Stimulated activated CD4-positive, alpha-beta T cell treated with anti-CD3 and anti-CD28 coated beads, Interleukin-15, amount 100 ng/mL, for 48 hours (primary cell): ENCODE data around the gene MANEA.
A peak's percentile ranks its signal among the peaks of the same experiment; 100 is the strongest.
"Not testable (repeated sequence)": the region's sequence is repeated elsewhere in the genome, so short reads cannot be mapped to it uniquely, and the experiment has no call there.

Experiments
- DNase-seq, 2 donors: peaks; one replicate each; pipeline ENCODE4 v3.0.0-alpha.2; 2020; ENCODE audit warnings: low read depth in 2 of 2

Gene MANEA, protein sequence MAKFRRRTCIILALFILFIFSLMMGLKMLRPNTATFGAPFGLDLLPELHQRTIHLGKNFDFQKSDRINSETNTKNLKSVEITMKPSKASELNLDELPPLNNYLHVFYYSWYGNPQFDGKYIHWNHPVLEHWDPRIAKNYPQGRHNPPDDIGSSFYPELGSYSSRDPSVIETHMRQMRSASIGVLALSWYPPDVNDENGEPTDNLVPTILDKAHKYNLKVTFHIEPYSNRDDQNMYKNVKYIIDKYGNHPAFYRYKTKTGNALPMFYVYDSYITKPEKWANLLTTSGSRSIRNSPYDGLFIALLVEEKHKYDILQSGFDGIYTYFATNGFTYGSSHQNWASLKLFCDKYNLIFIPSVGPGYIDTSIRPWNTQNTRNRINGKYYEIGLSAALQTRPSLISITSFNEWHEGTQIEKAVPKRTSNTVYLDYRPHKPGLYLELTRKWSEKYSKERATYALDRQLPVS

DNA sequence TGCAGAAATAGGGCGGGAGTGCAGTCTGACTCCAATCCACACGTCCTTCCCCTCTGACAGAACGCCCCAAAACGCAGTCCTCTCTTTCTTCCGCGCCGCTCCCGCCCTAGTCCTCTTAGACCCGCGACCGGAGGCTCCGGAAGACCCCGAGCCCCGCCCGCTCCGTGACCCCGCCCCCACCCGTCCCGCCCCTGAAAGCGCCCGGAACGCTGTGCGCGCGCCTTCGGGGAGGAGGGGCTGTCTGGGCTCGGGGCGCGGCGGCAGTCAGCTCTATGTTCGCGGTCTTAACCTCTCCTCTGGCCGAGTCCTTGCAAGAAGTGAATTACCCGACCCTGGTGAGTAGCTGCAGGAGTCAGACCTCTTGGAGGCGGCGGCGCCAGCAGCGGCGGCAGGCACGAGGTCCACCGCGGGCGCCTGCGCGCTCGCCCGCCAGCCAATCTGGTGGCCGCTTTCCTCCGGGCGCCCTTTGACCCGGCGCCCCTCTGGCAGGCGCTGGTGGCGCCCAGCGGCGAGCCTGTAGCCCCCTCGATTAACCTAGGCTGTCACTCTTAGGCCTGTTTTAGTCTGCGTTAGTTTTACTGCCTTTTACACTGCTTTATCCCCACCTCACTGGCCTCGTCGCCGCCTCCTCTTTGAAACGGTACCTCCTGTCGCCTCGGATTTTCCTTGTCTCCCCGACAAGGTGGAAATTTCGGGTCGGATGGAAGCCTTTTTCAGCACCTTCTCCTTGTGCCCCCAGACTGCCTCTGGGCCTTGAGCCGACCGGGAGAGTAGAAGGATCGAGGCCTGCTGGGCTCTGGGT, at the start of gene MANEA:
MANEA (plus strand) TSS at position 232 of the 802 bp plus-strand sequence. CDS start 8,905 bp downstream, outside the sequence.
- DNase-seq: peak; percentile 62 to 71

DNA sequence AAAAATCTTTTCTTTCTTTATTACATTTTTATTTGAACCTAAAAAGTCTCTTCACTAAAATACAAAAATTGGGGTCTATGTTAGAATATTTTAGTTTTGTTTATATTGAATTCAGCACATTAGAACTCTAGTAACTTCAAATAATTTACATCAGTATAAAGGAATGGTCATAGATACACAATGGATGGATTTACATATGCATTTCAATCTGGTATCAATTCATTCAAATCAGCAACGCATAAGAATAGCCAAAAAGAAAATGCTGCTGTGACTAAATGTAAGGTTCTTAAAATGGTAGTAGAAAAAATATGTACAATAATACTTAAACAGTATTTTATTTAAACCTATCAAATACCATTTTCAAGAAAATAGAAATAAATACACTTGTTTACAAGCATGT, 47.6 kb upstream of the MANEA start:
- DNase-seq: no peak

DNA sequence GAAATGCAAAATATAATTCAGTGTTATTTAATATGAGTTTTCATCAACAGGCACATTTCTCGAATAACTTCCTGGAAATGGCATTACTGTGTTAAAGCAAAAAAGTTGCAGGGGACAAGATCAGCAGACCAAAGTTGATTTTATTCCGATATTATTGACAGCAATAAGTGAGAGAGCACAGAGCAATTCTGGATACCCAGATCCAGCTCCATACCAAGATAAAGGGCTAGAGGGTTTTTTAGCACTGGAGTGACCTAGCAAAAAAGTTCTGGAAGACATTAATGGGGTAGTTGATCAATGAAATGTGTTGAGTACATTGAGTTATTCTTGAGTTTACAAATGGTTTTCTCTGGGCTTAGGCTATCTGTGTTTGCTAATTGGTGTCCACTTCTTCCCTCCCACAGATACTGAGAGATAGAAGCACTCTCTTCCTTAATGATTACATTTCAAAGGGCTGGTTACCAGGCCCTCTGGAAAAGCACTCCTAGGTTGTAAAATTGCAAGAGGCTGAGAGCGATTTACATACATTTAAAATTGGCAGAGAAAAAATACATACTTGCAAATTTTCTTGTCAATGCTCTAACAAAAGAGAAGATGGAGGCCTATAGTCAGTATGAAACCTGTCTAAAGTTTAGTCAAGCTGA, 47.0 kb upstream of the MANEA start:
- no peak for DNase-seq

DNA sequence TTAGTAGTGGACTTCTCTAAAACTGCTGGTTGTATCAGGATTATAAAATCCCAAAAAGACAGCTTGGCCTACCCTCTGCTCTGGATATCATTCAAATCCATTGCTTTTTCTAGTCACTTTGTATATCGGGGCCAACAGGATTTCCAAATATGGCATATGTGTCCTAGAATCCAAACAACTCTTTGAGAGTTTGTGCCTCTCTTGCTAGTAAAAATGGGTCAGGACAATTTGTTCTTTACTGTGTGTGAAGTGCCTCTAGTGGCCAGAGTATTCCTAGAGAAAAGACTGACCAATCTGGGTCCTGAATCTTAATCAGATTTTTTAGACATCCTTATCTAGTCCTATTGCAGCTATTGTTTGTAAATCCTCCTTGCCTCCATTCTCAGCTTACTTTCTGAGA, 33.5 kb upstream of the MANEA start:
- DNase-seq: no peak

DNA sequence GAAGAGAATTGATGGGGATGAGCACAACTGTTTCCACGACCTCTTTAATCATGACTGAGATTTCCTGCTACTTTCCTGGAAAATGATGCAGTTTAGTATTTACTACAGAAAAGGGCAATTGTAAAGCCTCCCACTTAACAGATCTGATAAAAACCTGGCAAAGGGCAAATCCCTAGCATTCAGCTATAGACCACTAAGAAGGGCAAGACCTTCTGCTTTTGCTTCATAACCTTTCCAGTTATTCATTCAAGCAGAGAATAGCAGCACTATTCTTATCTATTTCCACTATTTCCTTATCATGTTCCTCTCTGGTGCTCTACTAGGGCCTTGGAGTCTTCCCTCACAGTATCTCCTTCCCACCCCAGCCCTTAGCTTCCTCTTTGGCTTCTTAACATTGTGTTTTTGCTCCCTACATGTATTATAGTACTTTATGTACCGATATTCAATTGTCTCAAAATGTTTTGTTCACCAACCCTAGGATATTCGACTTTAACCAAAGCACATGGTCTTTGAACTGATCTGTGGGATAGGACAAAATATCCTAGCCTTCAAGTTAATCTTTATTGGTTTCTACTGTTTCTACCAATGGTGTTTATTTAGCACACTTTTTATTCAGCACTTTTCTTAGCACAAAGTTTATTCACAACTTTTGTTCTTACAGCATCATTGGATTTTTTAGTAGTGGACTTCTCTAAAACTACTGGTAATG, 32.7 kb upstream of the MANEA start:
- no peak for DNase-seq

DNA sequence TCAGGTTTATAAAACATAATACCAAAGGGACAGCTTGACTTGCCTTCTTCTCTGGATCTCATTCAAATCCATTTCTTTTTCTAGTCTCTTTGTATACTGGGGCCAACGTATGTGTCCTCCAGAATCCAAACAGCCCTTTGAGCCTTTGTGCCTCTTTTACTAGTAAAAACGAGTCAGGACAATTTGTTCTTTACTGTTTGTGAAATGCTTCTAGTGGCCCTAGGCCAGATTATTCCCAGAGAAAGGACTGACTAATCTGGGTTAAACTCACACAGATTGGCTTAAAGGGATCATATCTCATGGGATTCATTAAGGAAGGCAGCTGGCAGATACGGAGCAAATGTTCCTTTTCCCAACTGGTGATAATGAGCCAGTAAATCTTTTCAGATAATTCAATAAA, 32.1 kb upstream of the MANEA start:
- no peak for DNase-seq

DNA sequence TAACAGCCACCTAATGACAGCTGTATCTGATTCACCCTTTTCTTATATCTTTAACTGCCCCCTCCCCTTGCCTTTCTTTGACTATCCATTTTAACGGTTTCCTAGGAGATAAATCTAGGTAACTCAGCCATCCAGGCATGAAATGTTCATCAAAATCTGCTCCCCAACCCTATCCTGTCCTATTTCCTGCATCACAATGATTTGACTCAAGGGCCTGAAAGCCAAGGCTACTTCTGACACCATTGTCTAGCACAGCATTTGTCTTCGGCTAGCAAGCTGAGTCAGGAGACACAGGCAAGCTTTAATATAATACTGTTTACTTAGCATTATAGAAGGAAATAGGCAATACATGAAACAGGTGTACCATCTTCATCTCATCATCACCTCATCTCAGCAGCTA, 31.6 kb upstream of the MANEA start:
- no peak for DNase-seq

DNA sequence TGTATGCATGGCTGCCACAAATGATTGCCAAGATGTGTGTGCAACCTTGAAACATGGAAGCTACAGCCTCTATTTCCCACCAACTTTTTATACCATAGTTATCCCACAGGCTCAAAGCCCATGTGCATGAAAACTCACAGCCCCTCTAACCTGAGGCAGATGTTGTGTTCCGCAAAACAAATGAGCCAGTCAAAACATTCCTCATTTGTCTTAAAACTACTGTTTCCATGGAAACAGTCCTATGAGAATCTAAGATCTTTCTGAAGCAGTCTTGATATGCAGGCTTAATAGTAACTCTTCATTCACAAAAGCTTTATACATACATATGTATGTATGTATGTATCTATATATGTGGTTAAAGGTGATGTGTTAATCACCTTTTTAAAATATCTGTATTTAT, 31.2 kb upstream of the MANEA start:
- DNase-seq: no peak

DNA sequence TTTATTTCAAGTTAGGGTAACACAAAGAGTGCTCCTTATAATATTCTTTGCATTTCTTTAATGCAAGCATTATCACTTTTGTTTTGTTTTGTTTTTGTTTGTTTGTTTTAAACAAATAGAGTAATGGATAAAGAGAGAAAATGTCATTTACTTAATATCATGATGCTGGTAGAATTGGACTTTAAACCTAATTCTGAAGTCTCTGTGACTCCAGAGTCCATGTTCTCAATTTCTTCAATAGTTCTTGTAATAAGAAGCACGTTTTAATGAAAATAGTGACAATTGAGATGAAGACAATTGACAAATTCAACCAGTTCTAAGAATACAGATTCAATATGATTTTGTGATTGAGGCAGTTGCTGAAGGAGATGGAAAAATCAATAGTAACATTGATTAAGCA, 30.3 kb upstream of the MANEA start:
- no peak for DNase-seq

DNA sequence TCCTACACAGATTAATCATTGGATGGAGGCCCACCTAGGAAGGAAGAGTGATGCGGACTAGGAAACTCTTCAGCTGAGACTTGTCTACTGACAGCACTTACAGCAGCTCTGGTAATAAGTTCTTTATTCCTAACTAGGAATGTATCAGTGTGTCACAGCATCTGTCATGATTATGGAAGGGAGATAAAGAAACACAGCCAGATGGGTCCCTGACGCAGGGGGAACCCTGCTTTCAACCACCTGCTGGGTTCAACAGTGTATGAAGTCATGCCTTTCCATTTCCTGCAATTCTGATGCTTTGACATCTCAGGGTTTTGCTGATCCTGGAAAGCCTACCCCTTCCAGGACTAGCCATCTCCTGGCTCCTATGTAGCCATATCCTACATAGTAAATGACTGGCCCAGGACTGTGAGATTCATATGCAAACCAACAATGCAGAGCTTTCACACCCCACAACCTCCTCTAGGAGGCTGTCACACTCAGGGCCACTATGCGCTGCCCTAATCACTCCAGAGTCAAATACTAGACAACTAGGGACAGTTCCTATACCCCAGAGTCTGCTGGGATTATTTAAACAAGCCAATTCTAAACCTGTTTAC, 29.0 kb upstream of the MANEA start:
- DNase-seq: no peak

DNA sequence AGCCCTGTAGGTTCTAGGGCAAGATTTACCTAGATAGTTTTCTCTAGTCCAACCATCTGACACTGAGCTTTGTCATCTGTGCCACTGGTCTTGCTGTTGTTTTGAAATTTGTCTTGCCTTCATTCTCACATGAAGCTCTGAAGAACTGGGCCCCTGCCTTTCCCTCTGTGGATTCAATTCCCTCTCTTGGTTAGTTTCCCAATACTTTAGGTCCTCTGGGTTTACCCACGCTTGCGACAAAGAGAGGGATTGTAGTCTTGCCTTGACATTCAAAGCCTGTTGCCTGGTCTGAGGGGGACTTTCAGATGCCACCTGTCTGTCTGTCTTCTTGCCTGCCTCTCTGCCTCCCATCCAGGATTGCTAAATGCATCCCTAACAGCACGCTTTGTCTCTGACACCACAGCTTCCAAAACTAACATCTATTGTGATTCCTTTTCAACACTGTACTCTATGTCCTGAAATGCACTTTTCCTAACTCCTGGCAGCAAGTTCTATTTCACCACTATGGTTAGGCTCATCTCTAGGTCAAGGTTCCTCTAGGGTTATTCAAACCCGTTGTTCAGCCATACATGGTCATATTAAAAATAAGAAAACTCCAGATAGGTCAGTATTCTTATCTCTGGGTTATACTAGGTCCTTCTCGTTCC, 25.5 kb upstream of the MANEA start:
- no peak for DNase-seq

DNA sequence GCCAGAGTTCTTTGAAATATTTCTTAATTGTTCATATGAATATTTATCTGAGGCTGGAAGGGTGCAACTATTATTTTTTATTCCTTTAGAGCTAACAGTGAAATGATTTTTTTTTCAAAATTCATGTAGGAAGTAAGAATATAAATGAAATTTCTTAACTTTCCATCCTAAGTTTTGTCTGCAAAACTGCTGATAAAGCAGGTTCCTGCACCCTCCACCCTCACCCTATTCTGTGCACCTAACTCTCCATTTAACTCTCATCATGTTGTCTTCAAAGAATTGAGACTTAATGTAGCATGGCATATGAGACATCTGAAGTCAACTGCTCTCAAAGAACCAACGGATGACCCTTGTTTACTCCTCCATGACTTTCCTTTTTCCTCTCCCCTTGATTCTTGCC, 23.5 kb upstream of the MANEA start:
- DNase-seq: no peak

DNA sequence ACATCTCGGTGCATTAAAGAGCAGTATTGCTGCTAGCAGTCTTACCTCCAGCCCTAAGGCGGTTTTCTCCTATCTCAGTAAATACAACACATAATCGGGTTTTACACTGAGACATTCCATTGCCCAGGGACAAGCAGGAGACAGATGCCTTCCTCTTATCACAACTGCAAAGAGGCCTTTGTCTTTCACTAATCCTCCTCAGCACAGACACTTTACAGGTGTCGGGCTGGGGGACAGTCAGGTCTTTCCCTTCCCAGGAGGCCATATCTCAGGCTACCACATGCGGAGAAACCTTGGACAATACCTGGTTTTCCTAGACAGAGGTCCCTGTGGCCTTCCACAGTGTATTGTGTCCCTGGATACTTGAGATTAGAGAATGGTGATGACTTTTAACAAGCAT, 16.4 kb upstream of the MANEA start:
- not testable (repeated sequence) for DNase-seq

DNA sequence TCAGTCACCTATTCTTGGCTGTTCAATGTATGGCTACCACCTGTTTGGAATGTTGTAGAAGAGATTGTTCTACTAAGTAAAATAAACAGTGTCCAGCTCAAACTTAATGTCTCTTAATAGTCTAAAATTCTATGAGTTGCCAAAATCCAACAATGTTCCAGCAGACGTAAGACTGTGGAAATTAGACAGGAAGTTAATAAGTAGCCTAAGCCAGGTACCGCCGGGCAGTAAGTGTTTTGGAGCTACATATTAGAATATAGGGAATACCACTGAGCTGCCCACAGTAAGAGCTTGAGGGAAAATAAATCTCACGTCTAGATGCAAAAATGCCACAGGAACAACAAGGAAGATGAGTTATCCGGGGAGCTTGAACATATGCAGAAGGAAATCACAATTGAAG, 7.8 kb upstream of the MANEA start:
- DNase-seq: no peak

DNA sequence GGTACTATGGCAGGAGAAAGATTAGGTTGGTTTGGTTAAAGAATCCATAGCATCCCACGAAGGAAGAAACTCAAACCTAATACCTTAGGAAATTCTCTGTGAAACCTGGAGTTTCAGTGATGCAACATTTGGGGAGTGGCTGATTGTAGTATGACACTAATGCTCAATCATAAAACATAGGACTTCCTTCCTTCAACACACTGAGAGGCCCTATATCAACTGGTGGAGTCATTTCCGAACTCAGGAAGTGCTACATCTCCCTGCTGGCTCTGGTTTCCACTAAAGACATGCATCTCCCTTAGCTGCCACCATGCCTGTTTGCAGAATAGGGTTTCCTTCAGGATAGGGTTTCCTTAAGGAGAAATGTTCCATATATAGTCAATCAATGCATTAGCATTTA, 5.2 kb upstream of the MANEA start:
- DNase-seq: no peak

DNA sequence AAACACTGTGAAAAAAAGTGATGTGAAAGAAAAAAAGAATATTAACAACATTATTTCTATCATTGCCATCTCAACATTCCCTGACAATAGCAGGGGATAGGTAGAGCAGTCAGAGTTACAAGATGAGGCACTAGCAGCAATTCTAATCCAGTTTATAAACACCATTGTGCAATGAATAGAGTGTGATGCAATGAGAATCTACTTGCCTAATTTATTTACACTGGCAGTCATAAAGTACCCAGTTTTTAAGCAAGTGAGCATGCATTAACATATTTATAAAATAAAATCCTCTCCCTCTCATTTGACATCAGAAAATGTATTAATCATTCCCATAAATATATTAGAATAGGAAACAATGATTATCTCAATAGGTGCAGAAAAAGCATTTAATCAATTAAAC, 2.5 kb upstream of the MANEA start:
- DNase-seq: no peak

DNA sequence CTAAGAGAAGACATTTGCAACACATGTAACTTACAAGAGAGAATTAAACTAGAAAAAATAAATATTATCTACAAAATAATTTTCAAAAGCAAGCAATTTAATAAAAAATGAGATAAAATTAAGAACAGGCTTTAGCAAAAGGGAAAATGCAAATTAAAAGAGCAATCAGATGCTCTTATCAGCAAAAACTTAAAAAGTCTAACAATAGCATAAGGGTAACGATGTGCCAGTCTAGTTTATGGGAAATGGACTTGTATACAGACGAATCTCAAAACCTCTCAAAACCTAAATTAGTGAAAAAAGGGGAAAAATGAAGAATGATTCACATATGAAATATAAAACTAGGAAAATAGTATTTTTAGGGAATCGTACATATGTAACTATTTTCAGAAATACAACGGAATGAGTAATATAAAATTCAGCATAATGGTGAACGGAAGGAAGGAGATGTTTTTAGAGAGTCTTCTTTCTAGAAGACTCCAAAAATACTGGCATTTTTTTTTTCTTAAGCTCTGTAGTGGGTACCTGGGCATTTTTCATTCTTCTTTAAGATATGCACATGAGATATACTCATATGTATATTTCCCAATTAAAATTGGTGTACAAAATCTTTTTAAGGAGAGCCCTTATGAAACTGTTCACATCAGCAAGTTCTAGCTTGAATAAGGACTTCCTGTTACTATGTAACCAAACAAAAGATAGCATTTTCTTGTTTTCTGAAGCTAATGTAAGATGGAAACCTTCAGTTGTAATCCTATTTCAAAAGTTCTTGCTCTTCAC, 927 bp upstream of the MANEA start:
- no peak for DNase-seq

DNA sequence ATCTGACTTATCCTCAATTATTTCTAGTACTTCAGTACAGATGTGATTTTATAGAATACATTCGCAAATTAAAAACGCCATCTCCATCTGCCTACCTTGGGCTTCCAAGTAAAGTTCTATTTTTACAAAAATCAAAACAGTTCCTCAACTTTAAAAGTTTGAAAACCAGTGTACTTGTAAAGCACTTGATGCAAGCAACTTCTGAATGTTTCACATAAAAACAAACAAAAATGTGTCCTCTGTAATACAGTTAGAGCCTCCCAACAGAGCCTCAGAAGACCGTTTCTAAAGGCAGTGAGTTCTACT, 384 bp upstream of the MANEA start:
- DNase-seq: no peak

DNA sequence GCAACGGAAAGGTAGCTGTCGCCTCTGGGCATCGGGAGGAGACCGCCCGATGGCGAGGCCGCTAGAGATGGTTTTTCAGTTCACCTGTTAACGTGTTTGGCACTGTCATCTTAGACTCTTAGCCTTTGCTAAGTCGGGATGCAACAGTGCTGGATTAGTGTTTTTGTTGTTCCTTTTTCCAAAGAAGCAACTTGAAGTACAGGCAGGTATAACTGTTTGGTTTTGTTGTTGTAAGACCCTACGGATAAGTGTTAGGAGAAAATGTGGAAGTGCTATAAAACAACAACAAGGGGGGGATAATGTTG, 723 bp downstream of the MANEA start:
- peak in 1 of 2 donors; percentile 1 for DNase-seq

DNA sequence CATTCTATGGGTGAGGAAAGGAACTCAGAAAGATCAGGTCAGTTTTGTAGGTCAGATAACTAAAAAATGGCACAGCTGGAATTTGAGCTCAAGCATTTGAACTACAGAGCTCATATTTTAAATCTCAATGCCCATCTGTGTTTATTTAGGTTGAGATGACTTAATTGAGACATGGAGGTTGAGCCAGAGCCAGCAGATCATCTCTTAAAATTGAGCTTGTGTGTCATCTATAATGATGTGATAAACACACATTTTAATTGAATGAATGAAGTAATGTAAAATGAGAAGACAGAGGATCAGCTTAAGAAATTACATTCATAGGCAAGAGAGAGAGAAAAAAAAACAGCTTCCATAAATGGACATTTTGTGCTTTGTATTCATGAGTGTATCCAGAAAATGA, 3.7 kb downstream of the MANEA start:
- no peak for DNase-seq

DNA sequence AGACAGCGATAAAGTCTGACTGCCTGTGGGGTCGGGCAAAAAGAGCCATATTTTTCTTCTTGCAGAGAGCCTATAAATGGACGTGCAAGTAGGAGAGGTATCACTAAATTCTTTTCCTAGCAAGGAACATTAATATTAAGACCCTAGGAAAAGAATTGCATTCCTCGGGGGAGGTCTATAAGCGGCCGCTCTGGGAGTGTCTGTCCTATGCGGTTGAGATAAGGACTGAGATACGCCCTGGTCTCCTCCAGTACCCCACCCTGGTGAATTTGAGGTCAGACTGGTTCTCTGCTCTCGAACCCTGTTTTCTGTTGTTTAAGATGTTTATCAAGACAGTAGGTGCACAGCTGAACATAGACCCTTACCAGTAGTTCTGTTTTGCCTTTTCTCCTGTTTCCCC, 6.9 kb downstream of the MANEA start:
- DNase-seq: not testable (repeated sequence)
